ENCODE results near the gene NFIB. TPM values are rescaled to one million over a fixed set of nuclear protein-coding genes. Genes with fewer than 3 reads are reported as not detected.

Gene NFIB
- total RNA-seq, 2 donors from 2014 or later: 131 to 165 TPM

DNA sequence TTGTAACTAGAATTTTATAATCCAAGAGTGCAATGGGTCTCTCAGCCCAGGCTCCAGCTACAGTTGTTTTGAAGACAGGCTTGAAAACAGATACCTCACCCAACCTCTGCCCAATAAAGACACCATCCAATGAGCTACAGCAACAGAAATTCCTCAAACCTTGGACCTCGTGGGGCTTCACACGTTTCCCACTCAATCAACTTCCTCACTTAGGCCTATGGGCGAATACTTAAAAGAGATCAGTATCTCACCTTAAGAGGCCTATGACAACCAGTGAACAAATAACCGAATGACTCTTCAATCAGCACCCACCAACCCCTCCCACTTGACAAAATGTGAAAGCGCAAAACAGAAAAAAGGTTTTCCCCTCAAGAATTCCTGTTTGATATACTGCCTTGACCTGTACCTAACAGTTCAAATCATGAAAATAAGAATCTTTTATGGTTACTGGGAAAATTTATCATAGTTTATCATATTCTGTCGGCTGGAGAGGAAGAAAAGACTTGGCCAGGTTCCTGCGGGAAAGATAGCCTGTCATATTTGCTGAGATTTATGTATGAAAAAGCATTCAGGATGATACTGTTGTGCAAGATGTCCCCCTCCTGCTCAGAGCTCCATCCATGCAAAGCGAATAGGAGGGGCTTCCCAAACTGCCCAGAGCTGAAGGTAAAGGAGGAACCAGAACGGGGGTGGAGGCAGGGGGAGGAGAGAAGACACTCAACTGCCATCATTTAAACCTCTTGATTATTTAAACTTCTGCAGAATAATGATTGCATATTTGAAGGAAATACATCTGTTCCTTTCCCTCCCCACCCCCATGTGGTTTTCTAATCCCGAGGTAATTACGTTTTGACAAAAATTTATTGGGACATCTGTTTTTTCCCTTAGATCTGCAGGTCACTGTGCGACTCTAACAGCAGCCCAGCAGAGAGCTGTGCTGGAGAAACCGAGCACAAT is 256.3 kb downstream of the NFIB start:
- H3K9me3 ChIP-seq: no peaks in the 10 kb centered on the region
- H3K4me3 ChIP-seq: no peak overlapping the region
- no peak for DNase-seq (ENCODE audit: low spot score)
- H3K36me3 ChIP-seq: no peaks in the 10 kb centered on the region
- TF ChIP-seq POLR2AphosphoS5 (IDR thresholded peaks at IDR 0.05): no peak
- TF ChIP-seq CTCF (IDR thresholded peaks at IDR 0.05): no peak
- TF ChIP-seq POLR2A (IDR thresholded peaks at IDR 0.05): no peak
- WGBS: 77% methylated on average over 13 of the region's 13 CpGs
- no peaks in the 10 kb centered on the region for H3K27me3 ChIP-seq (replicated peaks; ENCODE audit: insufficient read depth)
- intact Hi-C loops (cut with DNase I): no loop called here
- H3K27ac ChIP-seq: no peak overlapping the region
- no peaks in the 10 kb centered on the region for H3K4me1 ChIP-seq (replicated peaks)

- no peak for TF ChIP-seq POLR2A (IDR thresholded peaks at IDR 0.05)
- TF ChIP-seq CTCF (IDR thresholded peaks at IDR 0.05): no peak
- no peak for TF ChIP-seq POLR2AphosphoS5 (IDR thresholded peaks at IDR 0.05)
- H3K27me3 ChIP-seq (replicated peaks; ENCODE audit: insufficient read depth): no peaks in the 10 kb centered on the region
- H3K9me3 ChIP-seq: no peaks in the 10 kb centered on the region
- WGBS: 57% methylated on average over 3 of the region's 3 CpGs
- H3K4me1 ChIP-seq (replicated peaks): no peaks in the 10 kb centered on the region
- no peaks in the 10 kb centered on the region for H3K36me3 ChIP-seq
- intact Hi-C loops (cut with DNase I): no loop called here
- H3K4me3 ChIP-seq: no peak overlapping the region
- DNase-seq (ENCODE audit: low spot score): no peak
- H3K27ac ChIP-seq: no peak overlapping the region
These were observed 257.6 kb downstream of the NFIB start for GRCh38 chr9:14056316-14056861.

GRCh38 chr9:14054096-14054495 is 259.8 kb downstream of the NFIB start:
- no peak for DNase-seq (ENCODE audit: low spot score)
- H3K4me3 ChIP-seq: no peak overlapping the region
- H3K36me3 ChIP-seq: no peaks in the 10 kb centered on the region
- H3K27me3 ChIP-seq (replicated peaks; ENCODE audit: insufficient read depth): no peaks in the 10 kb centered on the region
- H3K4me1 ChIP-seq (replicated peaks): no peaks in the 10 kb centered on the region
- intact Hi-C loops (cut with DNase I): no loop called here
- no peaks in the 10 kb centered on the region for H3K9me3 ChIP-seq
- no peak overlapping the region for H3K27ac ChIP-seq
- TF ChIP-seq POLR2AphosphoS5 (IDR thresholded peaks at IDR 0.05): no peak
- TF ChIP-seq POLR2A (IDR thresholded peaks at IDR 0.05): no peak
- no peak for TF ChIP-seq CTCF (IDR thresholded peaks at IDR 0.05)
- 60% methylated on average over 2 of the region's 2 CpGs for WGBS

- intact Hi-C loops (cut with DNase I): no loop called here
- H3K9me3 ChIP-seq: no peaks in the 10 kb centered on the region
- 72% methylated on average over 2 of the region's 2 CpGs for WGBS
- H3K36me3 ChIP-seq: no peaks in the 10 kb centered on the region
- no peak for DNase-seq (ENCODE audit: low spot score)
- no peak overlapping the region for H3K4me3 ChIP-seq
- no peaks in the 10 kb centered on the region for H3K27me3 ChIP-seq (replicated peaks; ENCODE audit: insufficient read depth)
- no peaks in the 10 kb centered on the region for H3K4me1 ChIP-seq (replicated peaks)
- TF ChIP-seq CTCF (IDR thresholded peaks at IDR 0.05) (no peak), POLR2A (IDR thresholded peaks at IDR 0.05) (no peak), POLR2AphosphoS5 (IDR thresholded peaks at IDR 0.05) (no peak)
- H3K27ac ChIP-seq: no peak overlapping the region
These were observed 261.6 kb downstream of the NFIB start for GRCh38 chr9:14052359-14052758.
